ENCODE measurements around the gene SLC25A48.

GRCh38 chr5:135835766-135836165, 1.3 kb downstream of the SLC25A48 start:
- TF ChIP-seq CTCF (IDR thresholded peaks at IDR 0.05) (no peak), POLR2AphosphoS5 (IDR thresholded peaks at IDR 0.05) (no peak)
